HL-60 (cell line): Measurements from ENCODE around the gene ANKRD6.

Source experiments
- DNase-seq, 2 experiments: peaks; one replicate each; pipeline ENCODE4 v3.0.0-alpha.2; 2010 to 2020; ENCODE audit warnings: low read depth in 1 of 2, low spot score in 1 of 2
- H3K27ac ChIP-seq: fragments of 250-450 bp; sonication (Bioruptor Pico); replicated peaks from 2 replicates; pipeline ENCODE4 v1.5.1; 2020; ENCODE audit warnings: mild to moderate bottlenecking, moderate library complexity
- H3K27me3 ChIP-seq: fragments of 250-450 bp; sonication (Bioruptor Pico); 2 replicates; pipeline ENCODE4 v1.5.1; 2021; ENCODE audit warnings: mild to moderate bottlenecking, moderate library complexity; ENCODE audit not compliant: insufficient read depth, poor library complexity, severe bottlenecking
- H3K4me3 ChIP-seq: replicated peaks from 2 replicates; pipeline ENCODE4 v1.5.1; 2011; ENCODE audit warnings: mild to moderate bottlenecking, control low read depth, low read length; ENCODE audit not compliant: insufficient read depth
- CTCF ChIP-seq: IDR thresholded peaks from one replicate; pipeline ENCODE4 v1.5.1; 2011; ENCODE audit warnings: low read length, control low read depth, inconsistent platforms; ENCODE audit not compliant: insufficient read depth
- GABPA ChIP-seq: IDR thresholded peaks from 2 replicates; pipeline ENCODE4 v1.6.1; 2012; ENCODE audit warnings: low read depth
- POLR2AphosphoS5 ChIP-seq: IDR thresholded peaks from 2 replicates; pipeline ENCODE4 v1.6.1; 2012; ENCODE audit warnings: low read depth
- REST ChIP-seq: IDR thresholded peaks from 2 replicates; pipeline ENCODE4 v1.6.1; 2012; ENCODE audit warnings: low read depth; ENCODE audit not compliant: insufficient replicate concordance
- SPI1 ChIP-seq: IDR thresholded peaks from 2 replicates; pipeline ENCODE4 v1.6.1; 2012; ENCODE audit warnings: low read depth, mild to moderate bottlenecking, borderline replicate concordance

The ANKRD6 gene

GRCh38 chr6:89468998-89469397, 36.0 kb downstream of the ANKRD6 start:
- no peak for DNase-seq
- TF ChIP-seq CTCF, result no peak
- no peak for TF ChIP-seq GABPA
- TF ChIP-seq REST, result no peak
- no peak for TF ChIP-seq SPI1
- no peak for TF ChIP-seq POLR2AphosphoS5

GRCh38 chr6:89471287-89471867, 38.4 kb downstream of the ANKRD6 start:
- H3K4me3 ChIP-seq, result no peak overlapping the region
- H3K27me3 ChIP-seq, result peaks cover 3% of the 10 kb centered on the region
- TF ChIP-seq REST, result no peak
- no peak for TF ChIP-seq SPI1
- no peak for TF ChIP-seq POLR2AphosphoS5
- TF ChIP-seq GABPA, result no peak
- TF ChIP-seq CTCF, result no peak
- DNase-seq, result no peak
- H3K27ac ChIP-seq, result no peak overlapping the region

More at GRCh38 chr6:89468998-89469397, 36.0 kb downstream of the ANKRD6 start:
- peaks cover 3% of the 10 kb centered on the region for H3K27me3 ChIP-seq
- no peak overlapping the region for H3K27ac ChIP-seq
- no peak overlapping the region for H3K4me3 ChIP-seq

- no peak for DNase-seq
- no peak for TF ChIP-seq SPI1
- TF ChIP-seq CTCF, result no peak
- no peak for TF ChIP-seq POLR2AphosphoS5
- TF ChIP-seq GABPA, result no peak
- TF ChIP-seq REST, result no peak
- Histone ChIP-seq H3K27me3 (no peaks in the 10 kb centered on the region), H3K27ac (no peak overlapping the region), H3K4me3 (no peak overlapping the region)
Observed at GRCh38 chr6:89475101-89475500, 42.1 kb downstream of the ANKRD6 start.
